ENCODE data around the gene UBQLNL. TPM values are rescaled to one million over a fixed set of nuclear protein-coding genes. Genes with fewer than 3 reads are reported as not detected.

UBQLNL gene
- polyA plus RNA-seq, 2 of the 4 experiments (the other 2 are of a cell fraction), result 0.06 to 0.41 TPM

DNA sequence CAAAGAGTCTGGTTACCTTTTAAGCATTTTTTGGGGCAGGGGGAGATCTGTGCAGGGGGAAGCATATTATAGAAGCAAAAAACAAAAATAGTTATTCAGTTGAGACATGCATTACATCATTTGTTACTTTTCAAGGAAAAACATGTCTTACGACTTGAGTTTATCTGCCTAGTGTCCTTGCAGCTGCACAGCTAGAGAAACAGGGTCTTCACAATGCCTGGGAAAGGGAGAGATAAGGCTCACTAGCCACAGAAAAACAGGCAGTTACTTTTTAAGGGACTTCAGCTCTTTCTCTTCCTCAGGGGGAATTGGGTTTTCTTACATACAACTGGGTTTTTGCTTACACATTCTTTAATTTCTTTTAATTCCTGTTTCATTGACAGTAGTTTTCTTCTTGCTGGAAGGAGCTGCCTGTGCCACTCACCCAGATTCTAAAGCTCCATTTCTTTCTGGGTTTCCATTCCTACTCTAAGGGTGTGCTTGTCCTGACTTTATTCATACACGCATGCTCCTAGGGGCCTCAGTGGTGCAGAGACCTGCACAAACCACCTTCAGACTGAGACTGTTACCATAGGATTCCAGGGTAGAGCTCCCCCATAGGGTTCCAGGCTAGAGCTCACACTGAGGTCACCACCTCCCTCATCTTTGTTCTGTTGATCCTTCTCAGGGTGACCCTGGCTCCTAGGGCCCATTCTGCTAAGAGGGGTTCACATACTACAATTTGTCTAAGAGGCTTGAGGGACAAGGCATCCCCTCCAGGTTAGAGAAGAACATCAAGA lies 14.7 kb upstream of the UBQLNL start:
- 55% methylated on average over 2 of the region's 2 CpGs for WGBS (ENCODE audit: missing lambda C conversion rate)
- H3K4me1 ChIP-seq, result no peaks in the 10 kb centered on the region
- H3K27ac ChIP-seq, result no peak overlapping the region
- no peak overlapping the region for H3K4me2 ChIP-seq
- ATAC-seq (0 out of 6 replicates have a peak, but pooled peaks of 1 of the 2 experiments have one; percentile 17), DNase-seq (ENCODE audit: low read depth in 1 of 2, low spot score in 1 of 2) (no peak), FAIRE-seq (no peak)
- POLR2A ChIA-PET, result no interaction called here
- H3K4me3 ChIP-seq, result no peak overlapping the region
- CTCF ChIA-PET, result interaction anchor here (0.6 to 0.8 kb wide), 2 partner anchors 25 to 299 kb away, joined by 3 read pairs; no protein-coding TSS in a partner anchor
- TF ChIP-seq, protein P1, sequence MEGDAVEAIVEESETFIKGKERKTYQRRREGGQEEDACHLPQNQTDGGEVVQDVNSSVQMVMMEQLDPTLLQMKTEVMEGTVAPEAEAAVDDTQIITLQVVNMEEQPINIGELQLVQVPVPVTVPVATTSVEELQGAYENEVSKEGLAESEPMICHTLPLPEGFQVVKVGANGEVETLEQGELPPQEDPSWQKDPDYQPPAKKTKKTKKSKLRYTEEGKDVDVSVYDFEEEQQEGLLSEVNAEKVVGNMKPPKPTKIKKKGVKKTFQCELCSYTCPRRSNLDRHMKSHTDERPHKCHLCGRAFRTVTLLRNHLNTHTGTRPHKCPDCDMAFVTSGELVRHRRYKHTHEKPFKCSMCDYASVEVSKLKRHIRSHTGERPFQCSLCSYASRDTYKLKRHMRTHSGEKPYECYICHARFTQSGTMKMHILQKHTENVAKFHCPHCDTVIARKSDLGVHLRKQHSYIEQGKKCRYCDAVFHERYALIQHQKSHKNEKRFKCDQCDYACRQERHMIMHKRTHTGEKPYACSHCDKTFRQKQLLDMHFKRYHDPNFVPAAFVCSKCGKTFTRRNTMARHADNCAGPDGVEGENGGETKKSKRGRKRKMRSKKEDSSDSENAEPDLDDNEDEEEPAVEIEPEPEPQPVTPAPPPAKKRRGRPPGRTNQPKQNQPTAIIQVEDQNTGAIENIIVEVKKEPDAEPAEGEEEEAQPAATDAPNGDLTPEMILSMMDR (IDR thresholded peaks at IDR 0.05), result no peak
- TF ChIP-seq, protein P2, sequence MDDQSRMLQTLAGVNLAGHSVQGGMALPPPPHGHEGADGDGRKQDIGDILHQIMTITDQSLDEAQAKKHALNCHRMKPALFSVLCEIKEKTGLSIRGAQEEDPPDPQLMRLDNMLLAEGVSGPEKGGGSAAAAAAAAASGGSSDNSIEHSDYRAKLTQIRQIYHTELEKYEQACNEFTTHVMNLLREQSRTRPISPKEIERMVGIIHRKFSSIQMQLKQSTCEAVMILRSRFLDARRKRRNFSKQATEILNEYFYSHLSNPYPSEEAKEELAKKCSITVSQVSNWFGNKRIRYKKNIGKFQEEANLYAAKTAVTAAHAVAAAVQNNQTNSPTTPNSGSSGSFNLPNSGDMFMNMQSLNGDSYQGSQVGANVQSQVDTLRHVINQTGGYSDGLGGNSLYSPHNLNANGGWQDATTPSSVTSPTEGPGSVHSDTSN (IDR thresholded peaks at IDR 0.05), result no peak
- TF ChIP-seq FOSB (CRISPR knock-in tag; IDR thresholded peaks at IDR 0.05) (no peak), TP53 (CRISPR knock-in tag; IDR thresholded peaks at IDR 0.05) (no peak), MAZ (IDR thresholded peaks at IDR 0.05; ENCODE audit: borderline replicate concordance, low read depth, low read length) (no peak), TFCP2L1 (CRISPR knock-in tag; IDR thresholded peaks at IDR 0.05) (no peak), CHD4 (IDR thresholded peaks at IDR 0.05; ENCODE audit: borderline replicate concordance) (no peak), NR3C1 (IDR thresholded peaks at IDR 0.05) (no peak), MYC (IDR thresholded peaks at IDR 0.05; ENCODE audit: borderline replicate concordance, low read length) (no peak), JUN (IDR thresholded peaks at IDR 0.05) (no peak), HOXB13 (CRISPR knock-in tag; IDR thresholded peaks at IDR 0.05; ENCODE audit: low read depth) (no peak), JUNB (IDR thresholded peaks at IDR 0.05) (no peak), KDM1A (IDR thresholded peaks at IDR 0.05; ENCODE audit: low read depth) (no peak)
- TF ChIP-seq, protein P3, sequence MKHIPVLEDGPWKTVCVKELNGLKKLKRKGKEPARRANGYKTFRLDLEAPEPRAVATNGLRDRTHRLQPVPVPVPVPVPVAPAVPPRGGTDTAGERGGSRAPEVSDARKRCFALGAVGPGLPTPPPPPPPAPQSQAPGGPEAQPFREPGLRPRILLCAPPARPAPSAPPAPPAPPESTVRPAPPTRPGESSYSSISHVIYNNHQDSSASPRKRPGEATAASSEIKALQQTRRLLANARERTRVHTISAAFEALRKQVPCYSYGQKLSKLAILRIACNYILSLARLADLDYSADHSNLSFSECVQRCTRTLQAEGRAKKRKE (CRISPR knock-in tag; IDR thresholded peaks at IDR 0.05; ENCODE audit: low read depth), result no peak
- no peaks in the 10 kb centered on the region for H3K9me3 ChIP-seq

DNA sequence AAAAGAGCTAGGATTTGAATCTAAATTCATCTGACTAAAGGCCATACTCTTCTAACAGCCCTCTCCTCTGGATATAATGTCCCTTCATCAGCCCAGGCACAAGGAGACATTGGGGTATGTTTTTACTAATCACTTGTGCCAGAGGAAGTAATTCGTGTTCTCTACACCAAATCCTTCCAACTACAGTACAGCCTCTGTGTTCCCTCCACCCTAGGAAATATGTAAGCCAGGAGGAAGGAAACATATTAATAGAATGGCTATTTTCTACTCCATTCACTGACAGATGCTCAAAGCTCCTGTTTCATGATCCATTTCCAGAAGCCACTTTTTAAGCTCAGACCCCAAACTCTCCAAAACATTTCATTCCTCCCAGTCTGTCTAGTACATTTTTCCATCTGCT lies 12.0 kb upstream of the UBQLNL start:
- 0% methylated on average over 1 of the region's 1 CpG for WGBS (ENCODE audit: missing lambda C conversion rate)
- POLR2A ChIA-PET, result no interaction called here
- H3K4me3 ChIP-seq, result no peak overlapping the region
- ATAC-seq, result no peak
- H3K4me1 ChIP-seq, result no peaks in the 10 kb centered on the region
- CTCF ChIA-PET, result no interaction called here
- no peak for FAIRE-seq
- TF ChIP-seq CEBPB (IDR thresholded peaks at IDR 0.05) (no peak), POLR2A (IDR thresholded peaks at IDR 0.05; ENCODE audit: low read length) (no peak), ZFP36 (IDR thresholded peaks at IDR 0.05; ENCODE audit: borderline replicate concordance, partially characterized antibody) (no peak), FOXS1 (CRISPR knock-in tag; IDR thresholded peaks at IDR 0.05) (no peak), RAD21 (conservative IDR thresholded peaks at IDR 0.05 in 1 of 2, IDR thresholded peaks at IDR 0.05 in 1 of 2) (no peak), JUN (IDR thresholded peaks at IDR 0.05) (no peak), POLR2AphosphoS2 (conservative IDR thresholded peaks at IDR 0.05; ENCODE audit: low read length) (no peak), MAFK (IDR thresholded peaks at IDR 0.05; ENCODE audit: partially characterized antibody) (no peak), ZNF302 (CRISPR knock-in tag; IDR thresholded peaks at IDR 0.05) (no peak)
- TF ChIP-seq, protein P4, sequence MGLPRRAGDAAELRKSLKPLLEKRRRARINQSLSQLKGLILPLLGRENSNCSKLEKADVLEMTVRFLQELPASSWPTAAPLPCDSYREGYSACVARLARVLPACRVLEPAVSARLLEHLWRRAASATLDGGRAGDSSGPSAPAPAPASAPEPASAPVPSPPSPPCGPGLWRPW (IDR thresholded peaks at IDR 0.05), result no peak
- TF ChIP-seq, protein P5, sequence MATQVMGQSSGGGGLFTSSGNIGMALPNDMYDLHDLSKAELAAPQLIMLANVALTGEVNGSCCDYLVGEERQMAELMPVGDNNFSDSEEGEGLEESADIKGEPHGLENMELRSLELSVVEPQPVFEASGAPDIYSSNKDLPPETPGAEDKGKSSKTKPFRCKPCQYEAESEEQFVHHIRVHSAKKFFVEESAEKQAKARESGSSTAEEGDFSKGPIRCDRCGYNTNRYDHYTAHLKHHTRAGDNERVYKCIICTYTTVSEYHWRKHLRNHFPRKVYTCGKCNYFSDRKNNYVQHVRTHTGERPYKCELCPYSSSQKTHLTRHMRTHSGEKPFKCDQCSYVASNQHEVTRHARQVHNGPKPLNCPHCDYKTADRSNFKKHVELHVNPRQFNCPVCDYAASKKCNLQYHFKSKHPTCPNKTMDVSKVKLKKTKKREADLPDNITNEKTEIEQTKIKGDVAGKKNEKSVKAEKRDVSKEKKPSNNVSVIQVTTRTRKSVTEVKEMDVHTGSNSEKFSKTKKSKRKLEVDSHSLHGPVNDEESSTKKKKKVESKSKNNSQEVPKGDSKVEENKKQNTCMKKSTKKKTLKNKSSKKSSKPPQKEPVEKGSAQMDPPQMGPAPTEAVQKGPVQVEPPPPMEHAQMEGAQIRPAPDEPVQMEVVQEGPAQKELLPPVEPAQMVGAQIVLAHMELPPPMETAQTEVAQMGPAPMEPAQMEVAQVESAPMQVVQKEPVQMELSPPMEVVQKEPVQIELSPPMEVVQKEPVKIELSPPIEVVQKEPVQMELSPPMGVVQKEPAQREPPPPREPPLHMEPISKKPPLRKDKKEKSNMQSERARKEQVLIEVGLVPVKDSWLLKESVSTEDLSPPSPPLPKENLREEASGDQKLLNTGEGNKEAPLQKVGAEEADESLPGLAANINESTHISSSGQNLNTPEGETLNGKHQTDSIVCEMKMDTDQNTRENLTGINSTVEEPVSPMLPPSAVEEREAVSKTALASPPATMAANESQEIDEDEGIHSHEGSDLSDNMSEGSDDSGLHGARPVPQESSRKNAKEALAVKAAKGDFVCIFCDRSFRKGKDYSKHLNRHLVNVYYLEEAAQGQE (IDR thresholded peaks at IDR 0.05), result no peak
- no peak for DNase-seq (ENCODE audit: low read depth in 1 of 2, low spot score in 1 of 2)
- H3K4me2 ChIP-seq, result no peak overlapping the region
- no peak overlapping the region for H3K27ac ChIP-seq
- no peaks in the 10 kb centered on the region for H3K9me3 ChIP-seq
